ENCODE measurements around the gene RARA. TPM values are rescaled to one million over a fixed set of nuclear protein-coding genes. Genes with fewer than 3 reads are reported as not detected.

The RARA gene
- total RNA-seq, 2 experiments from 2014 or later, result 34.7 to 36.2 TPM

GRCh38 chr17:40327244-40327729, 18.3 kb downstream of the RARA start:
- peak overlapping the region; percentile 80 for H3K27ac Mint-ChIP-seq
- intact Hi-C loops (cut with micrococcal nuclease), result no loop called here
- H3K4me1 Mint-ChIP-seq (ENCODE audit: low read depth), result peaks cover 88% of the 10 kb centered on the region
- peak overlapping the region; percentile 6 for H3K4me3 Mint-ChIP-seq
- POLR2A ChIA-PET, result interaction anchor here (1.0 to 11.5 kb wide), 8 partner anchors 10 to 90 kb away, joined by 3 to 101 read pairs (median 4); partner anchors contain the start of genes RARA and TOP2A
- CTCF ChIA-PET, result interaction anchor here (1.1 to 42.0 kb wide), 5 partner anchors 9 to 160 kb away, joined by 3 to 780 read pairs (median 14); no protein-coding TSS in a partner anchor
- DNase-seq, result no peak
- H3K36me3 Mint-ChIP-seq (ENCODE audit: low read depth), result peaks cover 29% of the 10 kb centered on the region
- no peak for ATAC-seq
- H3K27me3 Mint-ChIP-seq, result no peaks in the 10 kb centered on the region
- TF ChIP-seq CTCF (IDR thresholded peaks at IDR 0.05), result no peak
- no peaks in the 10 kb centered on the region for H3K9me3 Mint-ChIP-seq

- Mint-ChIP-seq H3K36me3 (ENCODE audit: low read depth) (peaks cover 33% of the 10 kb centered on the region), H3K9me3 (no peaks in the 10 kb centered on the region), H3K4me3 (no peak overlapping the region), H3K4me1 (ENCODE audit: low read depth) (peaks cover 87% of the 10 kb centered on the region), H3K27me3 (no peaks in the 10 kb centered on the region), H3K27ac (peak overlapping the region; percentile 80)
- ATAC-seq (no peak), DNase-seq (no peak)
- POLR2A ChIA-PET, result interaction anchor here (0.8 to 11.5 kb wide), 8 partner anchors 8 to 90 kb away, joined by 3 to 101 read pairs (median 4); partner anchors contain the start of genes RARA and TOP2A
- CTCF ChIA-PET, result interaction anchor here (1.5 to 42.0 kb wide), 4 partner anchors 9 to 88 kb away, joined by 3 to 780 read pairs (median 18); no protein-coding TSS in a partner anchor
- intact Hi-C loops (cut with micrococcal nuclease), result no loop called here
- no peak for TF ChIP-seq CTCF (IDR thresholded peaks at IDR 0.05)
These were observed 18.9 kb downstream of the RARA start for GRCh38 chr17:40327735-40328385.

GRCh38 chr17:40328386-40328766, 19.4 kb downstream of the RARA start:
- Mint-ChIP-seq H3K4me3 (no peak overlapping the region), H3K27me3 (no peaks in the 10 kb centered on the region)

GRCh38 chr17:40329839-40330794, 21.1 kb downstream of the RARA start:
- ATAC-seq (peak; percentile 52), DNase-seq (peak; percentile 74)
- Mint-ChIP-seq H3K27ac (peak overlapping the region; percentile 83), H3K4me1 (ENCODE audit: low read depth) (peaks cover 85% of the 10 kb centered on the region), H3K4me3 (peak overlapping the region; percentile 60), H3K27me3 (no peaks in the 10 kb centered on the region), H3K36me3 (ENCODE audit: low read depth) (peaks cover 38% of the 10 kb centered on the region), H3K9me3 (no peaks in the 10 kb centered on the region)
- ChIA-PET CTCF (interaction anchor here (0.6 to 3.0 kb wide), 7 partner anchors 11 to 1940 kb away, joined by 4 to 15 read pairs (median 6); no protein-coding TSS in a partner anchor), POLR2A (interaction anchor here (1.2 to 3.1 kb wide), 4 partner anchors 10 to 46 kb away, joined by 3 to 12 read pairs (median 8); no protein-coding TSS in a partner anchor)
- no peak for TF ChIP-seq CTCF (IDR thresholded peaks at IDR 0.05)
- intact Hi-C loops (cut with micrococcal nuclease), result no loop called here

More at GRCh38 chr17:40328386-40328766, 19.4 kb downstream of the RARA start:
- TF ChIP-seq CTCF (IDR thresholded peaks at IDR 0.05), result no peak
- peaks cover 84% of the 10 kb centered on the region for H3K4me1 Mint-ChIP-seq (ENCODE audit: low read depth)
- no peaks in the 10 kb centered on the region for H3K9me3 Mint-ChIP-seq
- intact Hi-C loops (cut with micrococcal nuclease), result no loop called here
- peaks cover 36% of the 10 kb centered on the region for H3K36me3 Mint-ChIP-seq (ENCODE audit: low read depth)
- ChIA-PET POLR2A (interaction anchor here (0.8 to 11.5 kb wide), 5 partner anchors 9 to 40 kb away, joined by 3 to 101 read pairs (median 4); partner anchors contain the start of gene RARA), CTCF (interaction anchor here (3.0 to 42.0 kb wide), 3 partner anchors 10 to 26 kb away, joined by 14 to 780 read pairs (median 23); no protein-coding TSS in a partner anchor)
- ATAC-seq, result no peak
- no peak for DNase-seq
- H3K27ac Mint-ChIP-seq, result peak overlapping the region; percentile 41

Measured in activated CD8-positive, alpha-beta T cell treated with anti-CD3 and anti-CD28 coated beads for 36 hours (primary cell).